C4-2B (cell line): ENCODE data around the gene PARL.

Experiments
- CTCF ChIP-seq: fragments of 450-650 bp; conservative IDR thresholded peaks from 2 replicates; pipeline ENCODE4 v1.5.1; 2017; ENCODE audit warnings: mild to moderate bottlenecking
- ZFX ChIP-seq: fragments of 450-650 bp; IDR thresholded peaks from 2 replicates; pipeline ENCODE4 v1.6.1; 2017

- TF ChIP-seq CTCF, result no peak
- no peak for TF ChIP-seq ZFX
These were observed 11.1 kb upstream of the PARL start for GRCh38 chr3:183895774-183896173.
